Large intestine (tissue), 3 donors: ENCODE measurements around the gene SLC6A6. TPM values are rescaled to one million over a fixed set of nuclear protein-coding genes. Genes with fewer than 3 reads are reported as not detected.
A peak's percentile ranks its signal among the peaks of the same experiment; 100 is the strongest.

ENCODE experiments used
- DNase-seq, 2 donors: peaks; one replicate each; pipeline versions ENCODE4 v3.0.0 to v3.0.0-alpha.2; 2013
- H3K27ac ChIP-seq: one replicate; pipeline ENCODE4 v1.5.1; 2013; ENCODE audit warnings: low read length
- H3K27me3 ChIP-seq: 2 replicates; pipeline ENCODE4 v1.6.1; 2013; ENCODE audit warnings: low read length; ENCODE audit not compliant: control insufficient read depth, insufficient read depth
- H3K36me3 ChIP-seq: 2 replicates; pipeline ENCODE4 v1.6.1; 2013; ENCODE audit warnings: low read length; ENCODE audit not compliant: control insufficient read depth, insufficient read depth
- H3K4me1 ChIP-seq: one replicate; pipeline ENCODE4 v1.6.1; 2013; ENCODE audit warnings: low read length; ENCODE audit not compliant: control insufficient read depth, insufficient read depth
- H3K4me3 ChIP-seq: one replicate; pipeline ENCODE4 v1.5.1; 2013; ENCODE audit warnings: low read length
- H3K9me3 ChIP-seq: one replicate; pipeline ENCODE4 v1.6.1; 2013; ENCODE audit warnings: mild to moderate bottlenecking, low read depth, low read length, moderate library complexity; ENCODE audit not compliant: control insufficient read depth
- WGBS: methylation state at CpG from one replicate; pipeline ENCODE4 v1.1.5; 2013; ENCODE audit warnings: low lambda C conversion rate; ENCODE audit not compliant: insufficient coverage; 5-methylcytosine and 5-hydroxymethylcytosine counted together
- polyA plus RNA-seq: library from polyadenylated mRNA; unstranded; fragments of 120-200 nt; gene quantifications from one replicate; pipeline ENCODE4 v1.2.1, GENCODE V29; 2013

SLC6A6 gene
- polyA plus RNA-seq, 1 donor, result 16.4 TPM

DNA sequence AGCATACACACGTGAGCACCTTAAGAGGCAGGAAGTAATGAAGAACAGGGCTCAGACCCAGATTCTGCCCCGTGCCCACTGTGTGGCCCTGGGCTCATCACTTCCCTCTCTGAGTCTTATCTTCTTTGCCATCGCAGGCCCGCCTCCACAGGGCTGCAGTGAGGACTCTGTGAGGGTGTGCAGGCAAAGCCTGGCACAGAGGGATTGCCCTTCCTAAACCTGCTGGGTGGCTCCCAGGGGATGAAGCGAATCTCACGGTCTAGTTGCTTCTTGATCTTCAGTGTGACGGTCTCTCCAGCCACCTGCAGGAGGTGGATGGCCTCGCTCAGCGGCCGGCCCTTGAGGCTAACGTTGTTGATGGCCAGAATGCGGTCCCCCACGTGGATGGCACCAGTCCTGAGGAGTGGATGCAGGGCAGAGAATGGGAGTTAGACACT is 104.9 kb downstream of the SLC6A6 start:
- Histone ChIP-seq H3K4me1 (no peaks in the 10 kb centered on the region), H3K4me3 (no peak overlapping the region), H3K9me3 (peaks cover 3% of the 10 kb centered on the region), H3K36me3 (no peaks in the 10 kb centered on the region), H3K27me3 (no peaks in the 10 kb centered on the region), H3K27ac (no peak overlapping the region)
- no peak for DNase-seq
- WGBS, result no CpG with 5 or more reads among the region's 13 CpGs

DNA sequence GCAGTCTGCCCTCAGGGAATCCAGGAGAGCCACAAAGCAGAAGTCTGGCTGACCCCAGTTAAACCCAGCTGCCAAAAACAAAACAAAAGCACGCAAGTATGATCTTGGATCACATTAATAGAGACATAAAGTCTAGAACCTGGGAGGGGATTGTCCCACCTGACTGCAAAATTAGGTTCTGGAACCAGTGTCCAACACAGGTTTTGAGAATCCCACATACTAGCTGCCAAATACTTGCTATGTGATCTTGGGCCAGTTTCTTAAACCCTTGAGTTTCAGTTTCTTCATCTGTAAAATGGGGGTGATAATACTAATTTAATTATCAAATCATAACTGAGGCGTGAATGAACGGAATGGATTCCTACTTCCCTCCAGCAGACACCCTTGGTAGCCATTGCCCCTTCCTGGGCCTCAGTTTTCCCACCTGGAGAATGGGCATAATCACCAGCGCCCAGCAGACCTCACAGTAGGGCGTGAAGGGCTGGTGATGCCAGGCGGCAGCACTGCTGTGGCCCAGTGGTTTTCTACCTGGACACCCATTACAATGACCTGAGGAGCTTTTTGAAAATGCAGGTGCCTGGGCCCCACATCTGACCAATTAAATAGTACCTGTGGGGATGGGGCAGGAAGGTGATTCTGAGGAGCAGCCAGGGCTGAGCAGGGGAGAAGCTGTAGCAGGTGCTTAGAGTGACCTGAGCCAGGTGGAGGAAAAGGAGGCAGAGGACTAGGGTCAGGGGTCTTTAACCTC is 105.5 kb downstream of the SLC6A6 start:
- Histone ChIP-seq H3K4me1 (no peaks in the 10 kb centered on the region), H3K9me3 (no peaks in the 10 kb centered on the region), H3K27me3 (no peaks in the 10 kb centered on the region), H3K4me3 (no peak overlapping the region), H3K36me3 (no peaks in the 10 kb centered on the region), H3K27ac (no peak overlapping the region)
- DNase-seq, result no peak
- WGBS, result no CpG with 5 or more reads among the region's 6 CpGs

DNA sequence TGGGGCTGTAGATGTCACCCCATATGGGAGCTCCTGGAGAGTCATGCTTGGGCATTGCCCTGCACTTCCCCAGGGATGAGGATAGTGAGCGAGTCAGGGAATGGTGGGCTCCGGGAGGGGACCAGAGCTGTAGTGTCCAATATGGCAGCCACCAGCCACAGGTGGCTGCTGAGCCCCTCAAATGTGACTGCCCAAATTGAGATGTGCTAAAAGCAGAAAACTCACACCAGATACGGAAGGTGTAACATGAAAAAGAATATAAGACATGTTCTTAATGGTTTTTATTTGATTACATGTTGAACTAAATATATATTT is 106.1 kb downstream of the SLC6A6 start:
- Histone ChIP-seq H3K4me1 (no peaks in the 10 kb centered on the region), H3K27me3 (no peaks in the 10 kb centered on the region), H3K9me3 (no peaks in the 10 kb centered on the region), H3K36me3 (no peaks in the 10 kb centered on the region), H3K4me3 (no peak overlapping the region), H3K27ac (no peak overlapping the region)
- DNase-seq, result no peak
- WGBS, result 13% methylated on average over 1 of the region's 3 CpGs

DNA sequence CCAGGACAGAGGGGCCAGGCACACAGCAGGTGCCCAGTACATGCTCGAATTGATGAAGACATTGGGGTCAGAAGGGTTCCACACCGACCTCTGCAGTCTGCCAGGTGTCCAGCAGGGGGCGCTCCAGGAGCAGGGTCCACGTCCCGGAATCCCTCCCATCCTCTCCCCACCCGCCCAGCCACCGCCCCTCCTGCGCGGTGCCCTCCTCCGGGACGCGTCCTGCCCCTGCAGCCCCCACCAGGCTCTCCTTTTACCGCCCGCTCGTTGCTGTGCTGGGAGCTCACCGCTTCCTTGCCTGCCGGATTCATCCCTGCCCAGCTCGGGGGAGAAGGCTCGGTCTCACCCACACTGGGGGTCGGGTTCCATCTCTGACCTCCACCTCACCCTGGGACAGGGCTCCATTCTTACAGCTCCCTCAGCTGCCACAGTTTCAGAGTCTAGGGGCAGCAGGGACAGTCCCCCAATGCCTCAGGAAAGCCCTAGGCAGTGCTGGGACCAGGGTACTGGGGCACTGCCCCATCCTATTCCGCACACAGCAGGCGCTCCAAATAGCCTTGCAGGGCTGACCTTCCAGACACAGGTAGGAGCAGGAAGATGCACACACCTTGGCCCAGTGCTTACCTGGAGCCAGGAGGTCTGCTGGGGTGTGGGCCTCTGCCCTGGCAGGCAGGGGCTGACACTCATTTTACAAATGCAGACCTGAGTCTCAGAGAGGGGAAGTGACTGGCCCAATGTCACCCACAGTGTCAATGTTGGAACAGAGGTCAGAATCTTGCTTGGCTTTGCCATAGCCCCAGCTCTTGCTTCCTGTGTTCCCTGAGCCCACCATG is 106.8 kb downstream of the SLC6A6 start:
- H3K9me3 ChIP-seq, result no peaks in the 10 kb centered on the region
- no peaks in the 10 kb centered on the region for H3K36me3 ChIP-seq
- H3K4me3 ChIP-seq, result no peak overlapping the region
- peak; percentile 19 to 26 for DNase-seq
- H3K27ac ChIP-seq, result no peak overlapping the region
- no CpG with 5 or more reads among the region's 22 CpGs for WGBS
- no peaks in the 10 kb centered on the region for H3K4me1 ChIP-seq
- no peaks in the 10 kb centered on the region for H3K27me3 ChIP-seq

DNA sequence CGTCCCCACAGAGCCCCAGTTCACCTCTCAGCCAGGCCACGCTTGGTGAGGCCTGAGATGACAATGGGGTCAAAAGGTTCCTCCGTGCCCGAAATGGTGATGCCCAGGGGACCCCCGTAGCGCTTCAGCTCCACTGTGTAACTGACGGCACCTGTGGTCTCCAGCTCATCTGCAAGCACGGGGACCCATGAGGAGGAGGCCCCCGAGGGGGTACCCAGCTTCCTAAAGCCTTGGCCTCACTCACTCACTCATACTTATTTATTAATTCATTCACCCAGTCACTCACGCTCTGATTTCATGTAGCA is 107.3 kb downstream of the SLC6A6 start:
- no CpG with 5 or more reads among the region's 10 CpGs for WGBS
- Histone ChIP-seq H3K27me3 (no peaks in the 10 kb centered on the region), H3K4me1 (no peaks in the 10 kb centered on the region), H3K36me3 (no peaks in the 10 kb centered on the region), H3K9me3 (no peaks in the 10 kb centered on the region), H3K4me3 (no peak overlapping the region), H3K27ac (no peak overlapping the region)
- no peak for DNase-seq

DNA sequence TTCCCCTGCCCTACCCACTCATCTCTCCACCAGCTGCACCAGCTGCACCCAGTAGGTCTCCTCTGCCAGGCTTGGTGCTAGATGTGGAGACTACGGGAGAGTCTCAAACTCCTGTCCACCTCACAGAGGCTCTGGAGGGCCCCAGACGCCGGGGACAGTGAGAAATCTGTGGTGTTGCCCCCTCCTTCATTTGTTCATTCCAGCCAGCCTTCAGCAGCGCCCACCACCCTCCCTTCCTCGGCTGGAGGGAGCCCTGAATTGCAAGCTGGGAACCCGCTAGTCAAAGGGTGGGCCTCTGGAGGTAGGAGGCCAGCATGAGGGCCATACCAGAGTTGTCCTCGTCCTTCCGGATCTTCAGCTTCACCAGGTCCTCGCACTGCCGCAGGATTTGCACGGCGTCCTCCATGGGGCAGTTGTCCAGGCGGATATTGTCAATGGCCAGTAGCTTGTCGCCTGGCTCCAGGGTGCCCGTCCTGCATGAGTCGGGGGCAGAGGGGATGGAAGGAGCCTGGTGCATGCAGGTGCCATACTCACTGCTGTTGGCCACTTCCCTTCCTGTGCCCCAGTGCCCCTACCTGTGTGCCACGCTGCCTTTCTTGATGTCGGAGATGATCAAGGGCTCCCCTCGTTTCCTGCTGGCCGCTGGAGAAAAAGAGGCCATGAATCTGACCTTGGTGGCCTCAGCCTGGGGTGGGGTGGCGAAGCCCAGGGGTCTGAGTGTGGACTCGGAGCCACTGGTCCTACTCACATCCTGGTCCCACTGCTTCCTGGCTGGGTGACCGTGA is 108.6 kb downstream of the SLC6A6 start:
- H3K9me3 ChIP-seq, result no peaks in the 10 kb centered on the region
- no peaks in the 10 kb centered on the region for H3K36me3 ChIP-seq
- no CpG with 5 or more reads among the region's 23 CpGs for WGBS
- no peak overlapping the region for H3K4me3 ChIP-seq
- no peak for DNase-seq
- no peaks in the 10 kb centered on the region for H3K4me1 ChIP-seq
- H3K27me3 ChIP-seq, result no peaks in the 10 kb centered on the region
- no peak overlapping the region for H3K27ac ChIP-seq

DNA sequence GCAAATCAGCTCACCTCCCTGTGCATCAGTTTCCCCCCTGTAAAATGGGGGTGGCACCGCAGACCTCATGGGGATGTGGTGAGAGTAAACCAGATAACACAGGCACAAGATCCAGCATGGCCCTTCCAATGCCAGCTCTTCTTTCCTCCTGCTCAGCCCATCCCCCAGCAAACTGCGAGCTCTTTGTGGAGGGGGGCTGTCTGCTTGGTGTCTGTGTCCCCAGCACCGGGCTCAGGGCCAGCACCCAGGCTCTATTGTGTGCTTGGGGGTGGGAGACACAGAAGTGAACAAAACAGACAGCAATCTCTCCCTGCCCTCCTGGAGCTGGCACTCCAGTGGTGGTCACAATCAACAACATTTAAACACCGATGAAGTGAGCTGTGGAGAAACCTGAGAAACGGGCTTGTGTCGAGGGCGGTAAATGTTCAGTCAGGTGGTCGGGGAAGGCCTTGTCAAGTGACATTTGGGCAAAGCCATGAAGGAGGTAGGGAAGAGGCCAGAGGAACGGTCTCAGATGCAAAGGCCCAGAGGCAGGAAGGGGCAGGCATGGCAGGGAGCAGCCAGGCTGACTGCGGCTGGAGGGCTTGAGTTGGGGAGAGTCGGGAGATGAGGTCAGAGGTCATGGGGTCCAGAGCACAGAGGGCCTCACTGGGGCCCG is 109.3 kb downstream of the SLC6A6 start:
- no CpG with 5 or more reads among the region's 12 CpGs for WGBS
- Histone ChIP-seq H3K4me1 (no peaks in the 10 kb centered on the region), H3K36me3 (no peaks in the 10 kb centered on the region), H3K9me3 (no peaks in the 10 kb centered on the region), H3K4me3 (no peak overlapping the region), H3K27ac (no peak overlapping the region), H3K27me3 (no peaks in the 10 kb centered on the region)
- no peak for DNase-seq

DNA sequence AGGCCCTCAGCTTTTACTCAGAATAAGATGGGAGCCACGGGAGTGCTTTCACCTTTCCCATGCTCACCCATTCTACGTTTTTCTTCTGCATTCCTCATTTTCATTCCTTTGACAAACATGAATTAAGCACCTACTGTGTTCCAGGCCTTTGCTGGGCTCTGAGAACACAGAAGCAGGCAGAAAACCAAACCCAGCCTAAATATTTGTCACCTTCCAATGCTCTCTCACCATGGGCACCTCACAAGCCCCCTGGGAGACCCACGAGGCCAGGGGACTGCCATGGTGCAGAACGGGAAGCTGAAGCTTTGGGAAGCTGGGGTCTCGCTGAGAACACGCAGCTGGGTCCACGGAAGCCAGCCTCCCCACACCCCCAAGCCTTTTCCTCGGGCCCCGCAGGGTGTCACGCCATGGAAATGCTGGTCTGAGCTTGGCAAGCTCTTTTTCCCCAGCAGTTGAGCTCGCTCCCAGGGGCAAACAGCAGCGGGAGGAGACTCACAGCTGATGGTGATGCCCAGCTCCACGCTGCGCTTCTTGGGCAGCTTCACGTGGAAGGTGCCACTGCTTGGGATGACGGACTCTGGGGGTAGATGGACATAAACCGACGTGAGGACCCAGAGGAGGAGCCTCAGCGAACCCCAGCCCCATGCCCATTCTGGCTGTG is 110.0 kb downstream of the SLC6A6 start:
- H3K27me3 ChIP-seq, result no peaks in the 10 kb centered on the region
- no peaks in the 10 kb centered on the region for H3K4me1 ChIP-seq
- no peaks in the 10 kb centered on the region for H3K36me3 ChIP-seq
- DNase-seq, result no peak
- 100% methylated on average over 1 of the region's 19 CpGs for WGBS
- H3K4me3 ChIP-seq, result no peak overlapping the region
- H3K27ac ChIP-seq, result no peak overlapping the region
- no peaks in the 10 kb centered on the region for H3K9me3 ChIP-seq

DNA sequence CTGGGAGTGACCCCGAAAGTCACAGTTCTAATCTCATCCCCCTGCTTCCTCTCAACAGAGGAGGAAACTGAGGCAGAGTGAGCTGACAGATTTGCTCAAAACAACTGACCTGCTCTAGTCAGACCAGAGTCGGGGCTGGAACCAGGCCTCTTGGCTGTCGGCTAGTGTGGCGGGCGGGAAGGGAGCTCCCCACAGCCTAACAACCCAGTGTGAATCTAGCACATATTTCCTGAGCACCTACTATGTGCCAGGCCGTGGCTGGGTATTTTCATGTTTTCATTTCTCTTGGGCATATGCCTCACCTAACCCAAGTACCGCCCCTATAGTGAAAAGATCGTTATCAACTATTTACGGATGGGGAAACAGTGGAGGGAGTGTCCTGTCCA is 110.5 kb downstream of the SLC6A6 start:
- Histone ChIP-seq H3K9me3 (no peaks in the 10 kb centered on the region), H3K27me3 (no peaks in the 10 kb centered on the region), H3K4me3 (no peak overlapping the region), H3K4me1 (no peaks in the 10 kb centered on the region), H3K27ac (no peak overlapping the region), H3K36me3 (no peaks in the 10 kb centered on the region)
- no CpG with 5 or more reads among the region's 9 CpGs for WGBS
- DNase-seq, result no peak
